ENCODE data around the gene APEX2.

GRCh38 chrX:55006827-55007621 lies 6.9 kb downstream of the APEX2 start:
- TF ChIP-seq ZNF274 (IDR thresholded peaks at IDR 0.05; ENCODE audit: low read depth, low read length), result no peak
- no peak for TF ChIP-seq SUZ12 (IDR thresholded peaks at IDR 0.05; ENCODE audit: extremely low read depth, insufficient read depth, insufficient read length)
- no peak for TF ChIP-seq YY1 (IDR thresholded peaks at IDR 0.05; ENCODE audit: insufficient read depth, insufficient read length)
